ENCODE results near the gene PRM1. TPM values are rescaled to one million over a fixed set of nuclear protein-coding genes. Genes with fewer than 3 reads are reported as not detected.

Gene PRM1
- total and polyA plus RNA-seq, 2 of the 4 experiments (the other 2 are of a cell fraction), result not detected

- 62% methylated on average over 5 of the region's 8 CpGs; no CpG with 5 or more reads in 1 of the 2 experiments for WGBS, 2 experiments (ENCODE audit: extremely low coverage in 2 of 2, insufficient read length in 1 of 2)
Observed at GRCh38 chr16:11252482-11252931, 28.6 kb downstream of the PRM1 start.

More at GRCh38 chr16:11252482-11252931, 28.6 kb downstream of the PRM1 start:
- Histone ChIP-seq H2BK15ac (ENCODE audit: low read depth, low read length) (no peak overlapping the region), H3K4me1 (ENCODE audit: control insufficient read depth, insufficient read depth, low read length) (peaks cover 17% of the 10 kb centered on the region), H3K23ac (ENCODE audit: low read depth, low read length) (peak overlapping the region; percentile 68; the same call in 1 of the 2 replicates), H4K8ac (ENCODE audit: low read depth in 2 of 2, low read length in 2 of 2) (peak overlapping the region; percentile 42 to 47; a peak in 3 of 4 replicates), H4K20me1 (ENCODE audit: insufficient read depth, low read length) (peaks cover 52% of the 10 kb centered on the region), H2AK5ac (ENCODE audit: low read depth, low read length) (peak overlapping the region; percentile 44; the same call in 1 of the 2 replicates), H4K5ac (ENCODE audit: low read depth, low read length) (no peak overlapping the region; the same call in 1 of the 2 replicates), H2BK5ac (ENCODE audit: low read depth, low read length, poor library complexity, severe bottlenecking) (peak overlapping the region; percentile 7), H4K91ac (ENCODE audit: insufficient read depth, low read depth, low read length) (peak overlapping the region; percentile 48; the same call in 1 of the 2 replicates), H3K9me3 (ENCODE audit: control insufficient read depth, insufficient read depth, low read length) (no peaks in the 10 kb centered on the region), H3K36me3 (ENCODE audit: control insufficient read depth, insufficient read depth, low read length) (peaks cover 31% of the 10 kb centered on the region), H3K14ac (replicated peaks; ENCODE audit: low read depth, low read length) (peak overlapping the region; percentile 41), H2AFZ (replicated peaks; ENCODE audit: low read length, poor library complexity) (no peak overlapping the region), H3K79me1 (ENCODE audit: low read depth in 1 of 2, low read length in 2 of 2) (peaks cover 14 to 39% of the 10 kb centered on the region in 2 experiments; a peak in 3 of 4 replicates), H3K9me1 (ENCODE audit: insufficient read depth, low read length) (peaks cover 9% of the 10 kb centered on the region; the same call in 1 of the 2 replicates), H3K4ac (ENCODE audit: low read depth, low read length) (peak overlapping the region; percentile 33; the same call in 1 of the 2 replicates), H3K18ac (ENCODE audit: low read depth, low read length) (no peak overlapping the region; the same call in 1 of the 2 replicates), H3K27me3 (ENCODE audit: control insufficient read depth, insufficient read depth, low read length) (no peaks in the 10 kb centered on the region), H2BK20ac (ENCODE audit: low read depth, low read length) (no peak overlapping the region), H3K56ac (ENCODE audit: extremely low read depth, insufficient read depth, low read length) (no peak overlapping the region), H3K4me2 (ENCODE audit: low read depth, low read length) (peak overlapping the region; percentile 82), H2BK120ac (ENCODE audit: low read depth, low read length) (peak overlapping the region; percentile 6; the same call in 1 of the 2 replicates), H2AK9ac (replicated peaks; ENCODE audit: low read depth, low read length, poor library complexity) (peak overlapping the region; percentile 39), H3K4me3 (ENCODE audit: insufficient read depth, low read depth, low read length) (peak overlapping the region; percentile 87), H3K27ac (ENCODE audit: insufficient read depth, low read length) (peak overlapping the region; percentile 81; the same call in 1 of the 2 replicates), H3K9ac (ENCODE audit: low read depth, low read length) (peak overlapping the region; percentile 91)
- intact Hi-C loops (cut with micrococcal nuclease) (loop anchor here (5.0 to 10.0 kb wide), 3 partner anchors 118 to 220 kb away; no protein-coding TSS in a partner anchor), in situ Hi-C loops (cut with MboI; ENCODE audit: low sequenced_read_pairs) (loop anchor here (5.0 kb wide), 2 partner anchors 150 to 285 kb away; no protein-coding TSS in a partner anchor), dilution Hi-C loops (cut with HindIII; ENCODE audit: low sequenced_read_pairs, unreplicated experiment) (no loop called here)
- POLR2A ChIA-PET (ENCODE audit: unreplicated experiment), result interaction anchor here (0.6 kb wide), 1 partner anchor 21 kb away, joined by 3 read pairs; the partner anchor contains the start of gene PRM3
- CTCF ChIA-PET, result interaction anchor here (1.1 kb wide), 1 partner anchor 34 kb away, joined by 3 read pairs; no protein-coding TSS in a partner anchor
- TF ChIP-seq RAD21 (IDR thresholded peaks at IDR 0.05; ENCODE audit: low read length), result no peak
- TF ChIP-seq POLR2A (IDR thresholded peaks at IDR 0.05; ENCODE audit: low read depth, low read length), result no peak; the same call in 1 of the 2 replicates
- no peak for TF ChIP-seq SMC3 (IDR thresholded peaks at IDR 0.05; ENCODE audit: low read depth, low read length)
- no peak for TF ChIP-seq RCOR1 (IDR thresholded peaks at IDR 0.05; ENCODE audit: insufficient replicate concordance, low read length)
- no peak for TF ChIP-seq MXI1 (IDR thresholded peaks at IDR 0.05; ENCODE audit: borderline replicate concordance, low read depth, low read length)
- ATAC-seq (ENCODE audit: low read depth) (no peak), DNase-seq (no peak)
- no TSS peak for BruUV-seq (replicated peaks)
